Stimulated activated naive CD8-positive, alpha-beta T cell treated with anti-CD3 and anti-CD28 coated beads, Interleukin-15, Interleukin-2, amounts not matched to agents 100 U/mL and 50 U/mL, for 24 hours (primary cell): Measurements from ENCODE around the gene POLE2.
A peak's percentile ranks its signal among the peaks of the same experiment; 100 is the strongest.
"Not testable (repeated sequence)": the region's sequence is repeated elsewhere in the genome, so short reads cannot be mapped to it uniquely, and the experiment has no call there.

ENCODE experiments used
- ATAC-seq: fragments of 150-1000 bp; cut with Tn5 transposase; one replicate; pipeline ENCODE4 v1.10.0; 2021
- DNase-seq: peaks from one replicate; pipeline ENCODE4 v3.0.0; 2021

POLE2 gene

GRCh38 chr14:49659526-49660455, 28.2 kb downstream of the POLE2 start:
- no peak for DNase-seq
- ATAC-seq: no peak

DNA sequence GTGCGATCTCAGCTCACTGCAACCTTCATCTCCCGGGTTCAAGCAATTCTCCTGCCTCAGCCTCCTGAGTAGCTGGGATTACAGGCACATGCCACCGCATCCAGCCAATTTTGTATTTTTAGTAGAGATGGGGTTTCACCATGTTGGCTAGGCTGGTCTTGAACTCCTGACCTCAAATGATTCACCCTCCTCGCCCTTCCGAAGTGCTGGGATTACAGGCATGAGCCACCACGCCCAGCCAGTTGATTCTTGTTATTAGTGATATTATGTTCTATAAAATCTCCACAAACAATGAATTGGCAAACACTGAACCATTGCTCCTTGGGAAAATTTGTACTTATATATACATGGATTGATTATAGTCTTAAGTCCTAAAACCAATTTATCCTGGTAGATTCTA, 30.5 kb downstream of the POLE2 start:
- DNase-seq: not testable (repeated sequence)

DNA sequence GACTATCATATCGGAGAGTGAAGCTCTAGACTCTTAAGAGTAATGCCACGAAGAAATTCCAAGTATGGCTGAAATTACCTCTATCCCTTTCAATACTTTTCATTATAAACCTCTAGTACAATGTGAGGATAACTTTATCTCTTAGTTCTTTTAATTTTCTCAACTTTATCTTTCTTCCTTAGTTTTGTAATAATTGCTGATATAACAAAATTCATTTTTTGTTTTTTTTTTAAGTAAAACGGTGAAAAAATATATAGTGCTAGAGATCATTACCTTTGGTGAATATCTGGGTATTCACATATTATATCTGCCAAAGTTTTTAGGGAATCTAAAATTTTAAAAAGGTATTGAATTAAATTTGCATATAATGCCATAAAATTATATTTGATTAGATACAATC, 33.5 kb downstream of the POLE2 start:
- no peak for DNase-seq
- ATAC-seq: no peak

More for the DNA sequence above, 30.5 kb downstream of the POLE2 start:
- ATAC-seq: not testable (repeated sequence)

DNA sequence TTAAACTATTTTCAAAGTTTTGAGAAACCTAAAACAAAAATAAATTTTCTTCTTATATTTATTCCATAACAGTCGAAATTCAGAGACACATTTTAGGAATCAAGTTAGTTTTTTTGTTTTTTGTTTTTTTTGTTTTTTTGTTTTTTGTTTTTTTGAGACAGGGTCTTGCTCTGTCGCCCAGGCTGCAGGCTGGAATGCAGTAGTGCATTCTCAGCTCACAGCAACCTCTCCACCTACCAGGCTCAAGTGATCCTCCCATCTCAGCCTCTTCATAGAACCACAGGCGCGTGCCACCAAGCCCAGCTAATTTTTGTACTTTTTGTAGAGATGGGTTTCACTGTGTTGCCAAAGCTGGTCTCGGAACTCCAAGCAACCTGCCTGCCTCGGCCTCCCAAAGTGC, 34.5 kb downstream of the POLE2 start:
- DNase-seq (no peak), ATAC-seq (no peak)

DNA sequence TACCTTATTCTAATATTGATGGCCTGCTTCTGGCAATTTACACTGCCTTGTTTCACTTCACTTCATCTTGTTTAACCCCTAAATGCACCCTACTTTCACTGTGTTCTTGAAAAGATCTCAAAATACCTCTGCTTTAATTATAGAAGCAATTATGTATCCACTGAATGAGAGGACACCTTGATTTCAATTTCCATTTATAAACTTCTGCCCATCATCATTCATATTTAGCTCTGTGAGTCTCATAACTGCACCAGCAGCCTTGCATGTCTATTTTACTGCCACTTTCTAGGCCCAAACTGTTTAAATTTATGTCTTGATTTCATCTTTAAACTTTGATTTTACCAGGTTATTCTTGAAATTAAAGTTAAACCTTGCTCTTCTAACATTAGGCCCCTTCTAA, 45.9 kb downstream of the POLE2 start:
- ATAC-seq (no peak), DNase-seq (no peak)

DNA sequence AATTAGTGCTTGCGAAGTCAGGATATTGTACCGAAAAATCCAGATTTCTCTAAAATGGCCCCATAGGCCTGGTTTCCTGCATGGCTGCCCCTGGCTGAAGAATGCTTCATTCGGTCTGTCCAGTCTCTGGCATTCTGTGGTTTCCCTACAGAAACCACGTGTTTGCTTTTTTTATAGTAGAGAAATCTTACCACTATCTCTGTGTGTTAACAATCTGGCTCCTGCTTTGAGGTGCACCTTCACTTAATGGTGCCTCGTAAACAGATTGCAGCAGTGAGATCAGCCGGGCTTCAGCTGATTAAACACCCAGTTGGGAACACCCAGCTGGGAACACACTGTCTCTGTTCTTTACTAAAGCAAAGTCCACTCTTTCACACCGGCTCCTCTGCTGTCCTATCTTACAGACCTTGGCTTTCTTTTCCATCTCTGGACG, 46.3 kb downstream of the POLE2 start:
- no peak for DNase-seq
- no peak for ATAC-seq

- ATAC-seq (no peak), DNase-seq (no peak)
Observed at GRCh38 chr14:49640540-49641417, 47.2 kb downstream of the POLE2 start.

- ATAC-seq (no peak), DNase-seq (no peak)
Observed at GRCh38 chr14:49637534-49638078, 50.4 kb downstream of the POLE2 start.

GRCh38 chr14:49636866-49637265, 51.1 kb downstream of the POLE2 start:
- DNase-seq (no peak), ATAC-seq (no peak)

DNA sequence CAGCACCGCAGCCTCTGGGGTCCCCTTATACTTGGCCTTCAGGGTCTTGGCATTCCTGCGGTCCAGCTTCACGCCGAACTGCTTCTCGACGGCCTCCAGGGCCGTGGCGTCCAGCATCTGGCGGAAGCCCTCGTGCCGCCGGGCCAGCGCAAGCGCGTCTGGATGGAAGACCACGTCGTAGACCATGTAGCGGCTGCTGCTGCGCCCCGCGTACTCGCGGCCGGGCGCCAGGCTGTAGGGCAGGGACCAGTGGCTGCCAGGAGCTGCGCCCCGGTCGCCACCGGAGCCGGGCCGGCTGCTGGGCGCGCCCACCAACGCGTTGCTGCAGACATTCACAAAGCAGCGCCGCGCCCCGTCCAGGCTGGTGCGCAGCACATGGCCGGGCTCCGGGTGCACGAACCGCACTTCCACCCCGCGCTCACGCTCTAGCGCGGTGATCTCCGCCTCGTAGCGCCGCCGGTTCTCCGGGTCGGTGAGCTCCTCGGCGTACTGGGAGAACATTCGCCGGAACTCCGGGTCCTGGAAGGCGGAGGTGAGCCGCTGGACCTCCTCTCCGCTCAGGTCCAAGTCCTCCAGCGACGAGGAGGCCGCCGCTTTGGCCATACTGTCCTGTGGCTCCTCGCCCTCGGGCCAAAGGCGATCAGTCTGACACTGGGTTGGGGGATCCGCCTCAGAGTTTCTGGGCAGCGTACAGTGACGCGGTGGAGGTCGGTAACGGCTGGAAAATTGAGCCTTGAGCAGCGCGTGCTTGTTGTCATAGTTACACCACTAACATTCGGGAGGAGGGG, 53.3 kb downstream of the POLE2 start, which contains the start of gene DNAAF2:
TSS of gene DNAAF2 (minus strand) at position 698 of the 788 bp plus-strand sequence. CDS start at position 603, 95 bp downstream.
- ATAC-seq (peak; percentile 32), DNase-seq (peak; percentile 66)

GRCh38 chr14:49633640-49634546, 54.1 kb downstream of the POLE2 start:
- ATAC-seq: peak; percentile 89
- peak; percentile 95 for DNase-seq

GRCh38 chr14:49623941-49624839, 63.8 kb downstream of the POLE2 start:
- no peak for ATAC-seq
- no peak for DNase-seq

GRCh38 chr14:49623387-49623786, 64.6 kb downstream of the POLE2 start:
- DNase-seq (no peak), ATAC-seq (no peak)

DNA sequence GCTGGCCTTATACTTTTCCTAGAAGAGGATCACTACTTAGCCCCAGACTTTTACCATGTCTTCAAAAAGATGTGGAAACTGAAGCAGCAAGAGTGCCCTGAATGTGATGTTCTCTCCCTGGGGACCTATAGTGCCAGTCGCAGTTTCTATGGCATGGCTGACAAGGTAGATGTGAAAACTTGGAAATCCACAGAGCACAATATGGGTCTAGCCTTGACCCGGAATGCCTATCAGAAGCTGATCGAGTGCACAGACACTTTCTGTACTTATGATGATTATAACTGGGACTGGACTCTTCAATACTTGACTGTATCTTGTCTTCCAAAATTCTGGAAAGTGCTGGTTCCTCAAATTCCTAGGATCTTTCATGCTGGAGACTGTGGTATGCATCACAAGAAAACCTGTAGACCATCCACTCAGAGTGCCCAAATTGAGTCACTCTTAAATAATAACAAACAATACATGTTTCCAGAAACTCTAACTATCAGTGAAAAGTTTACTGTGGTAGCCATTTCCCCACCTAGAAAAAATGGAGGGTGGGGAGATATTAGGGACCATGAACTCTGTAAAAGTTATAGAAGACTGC, 65.9 kb downstream of the POLE2 start:
- DNase-seq: no peak
- no peak for ATAC-seq

DNA sequence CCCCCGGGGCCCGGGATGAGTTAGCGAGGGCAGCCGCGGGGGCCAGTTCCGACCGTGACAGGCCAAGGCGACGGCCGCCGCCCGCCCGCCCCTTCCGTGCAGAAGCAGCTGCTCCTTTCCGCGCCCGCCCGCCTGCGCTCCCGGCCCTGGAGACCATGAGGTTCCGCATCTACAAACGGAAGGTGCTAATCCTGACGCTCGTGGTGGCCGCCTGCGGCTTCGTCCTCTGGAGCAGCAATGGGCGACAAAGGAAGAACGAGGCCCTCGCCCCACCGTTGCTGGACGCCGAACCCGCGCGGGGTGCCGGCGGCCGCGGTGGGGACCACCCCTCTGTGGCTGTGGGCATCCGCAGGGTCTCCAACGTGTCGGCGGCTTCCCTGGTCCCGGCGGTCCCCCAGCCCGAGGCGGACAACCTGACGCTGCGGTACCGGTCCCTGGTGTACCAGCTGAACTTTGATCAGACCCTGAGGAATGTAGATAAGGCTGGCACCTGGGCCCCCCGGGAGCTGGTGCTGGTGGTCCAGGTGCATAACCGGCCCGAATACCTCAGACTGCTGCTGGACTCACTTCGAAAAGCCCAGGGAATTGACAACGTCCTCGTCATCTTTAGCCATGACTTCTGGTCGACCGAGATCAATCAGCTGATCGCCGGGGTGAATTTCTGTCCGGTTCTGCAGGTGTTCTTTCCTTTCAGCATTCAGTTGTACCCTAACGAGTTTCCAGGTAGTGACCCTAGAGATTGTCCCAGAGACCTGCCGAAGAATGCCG, 66.7 kb downstream of the POLE2 start:
- peak; percentile 28 for ATAC-seq
- DNase-seq: peak; percentile 75

DNA sequence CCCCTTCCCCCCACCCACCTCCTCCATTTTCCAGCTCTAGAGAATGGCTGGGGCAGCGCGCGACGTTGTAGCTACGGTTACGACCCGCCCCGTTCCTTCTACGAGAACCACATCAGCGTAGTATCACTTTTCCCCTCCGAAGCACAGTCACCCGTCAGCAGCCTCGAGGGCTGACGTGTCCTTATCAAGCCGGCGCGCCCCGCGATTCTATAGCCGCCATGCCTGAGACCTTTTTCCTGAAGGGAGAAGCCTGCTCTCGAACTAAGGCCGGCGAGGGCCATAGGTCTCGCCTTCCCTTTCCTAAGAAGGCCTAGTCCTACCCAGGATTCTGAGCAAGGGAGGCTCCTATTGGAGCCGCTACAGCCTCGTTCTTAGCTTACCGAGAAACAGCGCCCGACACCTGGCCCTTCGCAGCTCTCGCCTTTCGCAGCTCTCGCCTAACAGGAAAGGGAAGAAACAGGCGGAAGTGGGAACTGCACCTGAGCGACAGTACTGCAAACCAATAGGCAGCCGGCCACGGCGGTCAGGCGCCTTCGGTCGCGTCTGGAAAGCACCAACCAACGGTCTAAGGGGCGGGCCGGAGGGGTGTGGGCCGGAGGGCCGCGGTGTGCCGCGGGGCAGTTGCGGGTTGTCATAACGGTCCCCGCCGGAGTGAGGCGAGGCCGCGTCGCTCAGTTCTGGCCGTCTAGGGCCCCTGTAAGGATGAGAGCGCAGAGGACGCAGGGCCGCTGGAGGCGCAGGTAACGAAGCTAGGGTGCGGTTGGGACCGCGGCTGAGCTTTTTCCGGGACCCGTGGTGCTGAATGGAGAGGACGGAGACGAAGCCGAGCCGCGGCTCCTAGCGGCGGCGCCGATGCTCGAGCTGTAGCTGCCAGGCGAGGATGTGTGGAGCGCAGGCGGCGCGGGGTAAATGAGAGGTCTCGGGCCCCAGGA, 67.6 kb downstream of the POLE2 start, which contains the start of the genes MGAT2 and RPL36AL:
TSS of gene MGAT2 (plus strand) at position 618 of the 932 bp plus-strand sequence. CDS start 470 bp downstream, outside the sequence.
TSS of gene RPL36AL (minus strand) at position 445 of the 932 bp plus-strand sequence. CDS start 1,522 bp downstream, outside the sequence.
- peak; percentile 97 for DNase-seq
- peak; percentile 94 for ATAC-seq

DNA sequence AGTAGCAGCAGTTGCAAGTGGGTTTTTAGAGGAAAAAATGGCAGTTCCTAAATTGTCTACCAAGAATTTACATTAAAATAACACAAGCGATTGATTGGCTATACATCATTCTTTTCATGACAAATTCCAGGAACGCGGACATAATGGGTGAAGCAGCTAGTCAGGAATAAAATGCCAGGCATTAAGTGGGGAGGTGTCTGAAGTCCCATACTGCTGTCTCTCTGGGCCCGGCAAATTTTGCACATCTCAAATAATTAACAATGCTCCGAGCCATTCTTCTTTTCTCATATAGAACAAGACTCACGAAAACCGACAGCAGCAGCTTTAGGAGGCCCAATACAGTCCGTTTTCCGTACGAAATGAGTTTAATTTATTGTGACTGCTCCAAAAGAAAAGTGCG, 68.3 kb downstream of the POLE2 start:
- ATAC-seq: no peak
- no peak for DNase-seq
